Measurements from ENCODE around the gene CRLF3. TPM values are rescaled to one million over a fixed set of nuclear protein-coding genes. Genes with fewer than 3 reads are reported as not detected.
A peak's percentile ranks its signal among the peaks of the same experiment; 100 is the strongest.
"Not testable (repeated sequence)": the region's sequence is repeated elsewhere in the genome, so short reads cannot be mapped to it uniquely, and the experiment has no call there.

CRLF3 gene
- total RNA-seq, 2 experiments from 2014 or later, result 70.1 to 76.2 TPM

DNA sequence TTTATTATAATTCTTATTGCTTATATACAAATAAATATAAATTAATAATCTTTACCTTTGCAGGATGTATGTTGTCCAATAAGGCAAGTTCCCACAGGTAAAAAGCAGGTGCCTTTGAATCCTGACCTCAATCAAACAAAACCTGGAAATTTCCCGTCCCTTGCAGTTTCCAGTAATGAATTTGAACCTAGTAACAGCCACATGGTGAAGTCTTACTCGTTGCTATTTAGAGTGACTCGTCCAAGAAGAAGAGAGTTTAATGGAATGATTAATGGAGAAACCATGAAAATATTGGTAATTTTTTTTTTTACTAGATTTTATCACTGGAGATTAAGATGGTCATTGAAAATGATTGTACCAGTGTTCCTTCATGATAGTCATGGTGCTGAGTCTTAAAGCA, 55.7 kb downstream of the CRLF3 start:
- H3K4me1 Mint-ChIP-seq, POLR2A ChIA-PET, DNase-seq, H3K9me3 Mint-ChIP-seq, H3K27me3 Mint-ChIP-seq, CTCF ChIA-PET, H3K4me3 Mint-ChIP-seq, H3K27ac Mint-ChIP-seq: not testable (repeated sequence)
- H3K36me3 Mint-ChIP-seq (ENCODE audit: low read depth), result peaks cover 37% of the 10 kb centered on the region

DNA sequence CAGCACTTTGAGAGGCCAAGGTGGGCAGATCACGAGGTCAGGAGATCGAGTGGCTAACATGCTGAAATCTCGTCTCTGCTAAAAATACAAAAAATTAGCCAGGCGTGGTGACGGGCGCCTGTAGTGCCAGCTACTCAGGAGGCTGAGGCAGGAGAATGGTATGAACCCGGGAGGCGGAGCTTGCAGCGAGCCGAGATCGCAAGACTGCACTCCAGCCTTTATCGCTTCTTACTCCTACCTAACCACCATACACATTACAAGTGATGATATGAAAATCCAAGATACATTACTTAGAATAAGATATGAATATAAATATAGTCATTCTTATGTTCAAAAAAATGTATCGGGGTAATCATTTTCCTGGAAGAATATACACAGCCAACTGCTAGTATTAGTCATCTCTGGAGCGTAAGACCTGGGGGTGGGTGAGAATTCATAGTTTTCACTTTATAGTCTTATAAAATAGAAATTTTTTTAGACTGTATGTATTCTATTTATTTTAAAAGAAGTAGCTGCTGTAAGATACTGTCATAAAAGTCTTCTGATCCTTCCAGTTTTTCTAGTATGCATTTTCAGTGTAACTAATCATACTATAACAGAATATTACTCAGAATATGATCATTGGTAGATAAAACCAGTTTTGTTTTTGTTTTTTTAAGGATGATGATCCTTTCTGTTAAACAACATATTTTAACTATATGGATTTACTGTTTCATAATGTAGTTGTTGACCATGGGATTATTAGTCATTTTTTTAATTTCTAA, 56.7 kb downstream of the CRLF3 start:
- H3K4me1 Mint-ChIP-seq, H3K27me3 Mint-ChIP-seq, H3K4me3 Mint-ChIP-seq, H3K9me3 Mint-ChIP-seq, CTCF ChIA-PET, DNase-seq: not testable (repeated sequence)
- peak overlapping the region; percentile 3 for H3K27ac Mint-ChIP-seq
- POLR2A ChIA-PET, result interaction anchor here (0.6 kb wide), 1 partner anchor 13 kb away, joined by 6 read pairs; no protein-coding TSS in a partner anchor
- H3K36me3 Mint-ChIP-seq (ENCODE audit: low read depth), result peaks cover 33% of the 10 kb centered on the region

GRCh38 chr17:30761060-30761459, 63.4 kb downstream of the CRLF3 start:
- Mint-ChIP-seq H3K27me3 (no peaks in the 10 kb centered on the region), H3K36me3 (ENCODE audit: low read depth) (peaks cover 31% of the 10 kb centered on the region), H3K27ac (no peak overlapping the region), H3K9me3 (no peaks in the 10 kb centered on the region), H3K4me3 (no peak overlapping the region), H3K4me1 (peaks cover 2% of the 10 kb centered on the region)
- POLR2A ChIA-PET, result interaction anchor here (1.2 to 1.5 kb wide), 2 partner anchors 10 to 25 kb away, joined by 3 read pairs; no protein-coding TSS in a partner anchor
- DNase-seq, result no peak
- CTCF ChIA-PET, result no interaction called here

DNA sequence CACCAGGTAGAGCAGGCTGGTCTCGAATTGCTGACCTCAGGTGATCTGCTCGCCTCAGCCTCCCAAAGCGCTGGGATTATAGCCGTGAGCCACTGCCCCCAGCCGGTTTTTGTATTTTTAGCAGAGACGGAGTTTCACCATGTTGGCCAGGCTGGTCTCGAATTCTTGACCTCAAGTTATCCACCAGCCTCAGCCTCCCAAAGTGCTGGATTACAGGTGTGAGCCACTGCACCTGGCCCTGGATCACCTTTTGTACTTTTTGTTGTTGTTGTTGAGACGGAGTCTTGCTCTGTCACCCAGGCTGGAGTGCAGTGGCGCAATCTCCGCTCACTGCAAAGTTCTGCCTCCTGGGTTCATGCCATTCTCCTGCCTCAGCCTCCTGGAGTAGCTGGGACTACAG, 71.2 kb downstream of the CRLF3 start:
- CTCF ChIA-PET, H3K4me3 Mint-ChIP-seq, H3K27ac Mint-ChIP-seq, H3K4me1 Mint-ChIP-seq, H3K9me3 Mint-ChIP-seq, DNase-seq, POLR2A ChIA-PET, H3K27me3 Mint-ChIP-seq: not testable (repeated sequence)
- peaks cover 29% of the 10 kb centered on the region for H3K36me3 Mint-ChIP-seq (ENCODE audit: low read depth)

DNA sequence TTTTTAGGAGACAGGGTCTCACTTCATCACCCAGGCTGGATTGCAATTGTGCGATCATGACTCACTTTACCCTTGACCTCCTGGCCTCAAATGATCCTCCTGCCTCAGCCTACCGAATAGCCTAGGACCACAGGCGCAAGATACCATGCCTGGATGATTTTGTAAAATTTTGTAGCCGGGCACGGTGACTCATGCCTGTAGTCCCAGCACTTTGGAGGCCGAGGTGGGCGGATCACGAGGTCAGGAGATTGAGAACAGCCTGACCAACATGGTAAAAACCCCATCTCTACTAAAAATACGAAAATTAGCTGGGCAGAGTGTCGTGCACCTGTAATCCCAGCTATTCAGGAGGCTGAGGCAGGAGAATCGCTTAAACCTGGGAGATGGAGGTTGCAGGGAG, 73.5 kb downstream of the CRLF3 start:
- CTCF ChIA-PET, H3K4me1 Mint-ChIP-seq, H3K9me3 Mint-ChIP-seq, H3K27ac Mint-ChIP-seq, DNase-seq, H3K4me3 Mint-ChIP-seq, H3K27me3 Mint-ChIP-seq: not testable (repeated sequence)
- peaks cover 38% of the 10 kb centered on the region for H3K36me3 Mint-ChIP-seq (ENCODE audit: low read depth)
- POLR2A ChIA-PET, result interaction anchor here (1.3 kb wide), 1 partner anchor 9 kb away, joined by 3 read pairs; no protein-coding TSS in a partner anchor

DNA sequence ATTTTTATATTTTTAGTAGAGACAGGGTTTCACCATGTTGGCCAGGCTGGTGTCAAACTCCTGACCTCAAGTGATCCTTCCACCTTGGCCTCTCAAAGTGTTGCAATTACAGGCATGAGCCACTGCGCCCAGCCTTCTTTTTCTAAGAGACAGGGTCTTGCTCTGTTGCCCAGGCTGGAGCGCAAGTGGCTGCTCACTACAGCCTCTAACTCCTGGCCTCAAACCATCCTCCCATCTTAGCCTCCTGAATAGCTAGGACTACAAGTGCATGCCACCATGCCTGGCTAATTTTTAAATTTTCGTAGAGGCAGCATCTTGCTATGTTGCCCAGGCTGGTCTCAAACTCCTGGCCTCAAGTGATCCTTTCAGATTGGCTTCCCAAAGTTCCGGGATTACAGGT, 76.9 kb downstream of the CRLF3 start:
- H3K9me3 Mint-ChIP-seq, CTCF ChIA-PET, POLR2A ChIA-PET, H3K27me3 Mint-ChIP-seq, DNase-seq, H3K27ac Mint-ChIP-seq, H3K4me3 Mint-ChIP-seq, H3K4me1 Mint-ChIP-seq: not testable (repeated sequence)
- peaks cover 40% of the 10 kb centered on the region for H3K36me3 Mint-ChIP-seq (ENCODE audit: low read depth)

DNA sequence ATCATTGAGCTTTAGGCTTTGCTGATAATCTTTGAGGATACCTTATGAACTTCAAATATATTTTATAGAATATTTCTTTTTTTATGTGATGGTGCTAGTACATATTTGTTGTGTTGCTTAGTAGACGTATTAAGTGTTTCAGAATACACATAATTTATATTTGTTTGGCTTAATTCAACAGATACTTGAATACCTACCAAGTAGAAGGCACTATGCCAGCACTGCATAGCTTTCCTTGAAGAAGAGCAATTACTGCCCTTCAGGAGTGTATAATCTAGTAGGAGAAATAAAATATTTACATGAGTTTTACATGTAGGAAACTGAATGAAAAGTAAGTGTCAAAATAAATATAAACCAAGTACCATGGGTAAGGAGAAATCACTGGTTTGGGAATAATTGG, 81.8 kb downstream of the CRLF3 start:
- Mint-ChIP-seq H3K36me3 (ENCODE audit: low read depth) (peaks cover 52% of the 10 kb centered on the region), H3K4me1 (peaks cover 17% of the 10 kb centered on the region)
- ChIA-PET CTCF (interaction anchor here (1.5 kb wide), 1 partner anchor 82 kb away, joined by 3 read pairs; the partner anchor contains the start of gene CRLF3), POLR2A (interaction anchor here (1.1 kb wide), 1 partner anchor 18 kb away, joined by 3 read pairs; no protein-coding TSS in a partner anchor)
- H3K27ac Mint-ChIP-seq, H3K27me3 Mint-ChIP-seq, H3K4me3 Mint-ChIP-seq, H3K9me3 Mint-ChIP-seq, DNase-seq: not testable (repeated sequence)

GRCh38 chr17:30736371-30736770, 88.1 kb downstream of the CRLF3 start:
- H3K9me3 Mint-ChIP-seq, H3K27ac Mint-ChIP-seq, CTCF ChIA-PET, POLR2A ChIA-PET, H3K4me3 Mint-ChIP-seq, H3K27me3 Mint-ChIP-seq: not testable (repeated sequence)
- peaks cover 36% of the 10 kb centered on the region for H3K4me1 Mint-ChIP-seq
- DNase-seq, result peak; percentile 5
- H3K36me3 Mint-ChIP-seq (ENCODE audit: low read depth), result peaks cover 53% of the 10 kb centered on the region

- H3K9me3 Mint-ChIP-seq, CTCF ChIA-PET, DNase-seq, H3K4me3 Mint-ChIP-seq, H3K27ac Mint-ChIP-seq, H3K27me3 Mint-ChIP-seq, POLR2A ChIA-PET: not testable (repeated sequence)
- Mint-ChIP-seq H3K36me3 (ENCODE audit: low read depth) (peaks cover 46% of the 10 kb centered on the region), H3K4me1 (peaks cover 34% of the 10 kb centered on the region)
These were observed 88.8 kb downstream of the CRLF3 start for GRCh38 chr17:30735644-30736043.

- CTCF ChIA-PET, H3K4me3 Mint-ChIP-seq, H3K27me3 Mint-ChIP-seq, H3K9me3 Mint-ChIP-seq: not testable (repeated sequence)
- Mint-ChIP-seq H3K36me3 (ENCODE audit: low read depth) (peaks cover 43% of the 10 kb centered on the region), H3K27ac (peak overlapping the region; percentile 10), H3K4me1 (peaks cover 36% of the 10 kb centered on the region)
- DNase-seq, result peak; percentile 9
- POLR2A ChIA-PET, result interaction anchor here (1.7 kb wide), 1 partner anchor 20 kb away, joined by 3 read pairs; no protein-coding TSS in a partner anchor
These were observed 89.3 kb downstream of the CRLF3 start for GRCh38 chr17:30735206-30735605.

DNA sequence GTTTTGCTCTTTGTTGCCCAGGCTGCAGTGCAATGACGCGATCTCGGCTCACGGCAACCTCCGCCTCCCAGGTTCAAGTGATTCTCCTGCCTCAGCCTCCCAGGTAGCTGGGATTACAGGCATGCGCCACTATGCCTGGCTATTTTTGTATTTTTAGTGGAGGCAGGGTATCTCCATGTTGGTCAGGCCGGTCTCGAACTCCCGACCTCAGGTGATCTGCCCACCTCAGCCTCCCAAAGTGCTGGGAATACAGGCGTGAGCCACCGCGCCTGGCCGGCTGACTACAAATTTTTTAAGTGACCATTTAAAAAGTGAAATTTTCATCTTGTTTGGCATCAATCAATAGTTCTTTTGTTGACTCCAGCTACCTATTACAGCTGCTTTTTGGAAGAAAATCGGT, 90.3 kb downstream of the CRLF3 start:
- POLR2A ChIA-PET, result interaction anchor here (1.7 kb wide), 1 partner anchor 21 kb away, joined by 3 read pairs; no protein-coding TSS in a partner anchor
- peak; percentile 7 for DNase-seq
- Mint-ChIP-seq H3K36me3 (ENCODE audit: low read depth) (peaks cover 39% of the 10 kb centered on the region), H3K4me3 (peak overlapping the region; percentile 47), H3K4me1 (peaks cover 40% of the 10 kb centered on the region)
- H3K9me3 Mint-ChIP-seq, H3K27ac Mint-ChIP-seq, H3K27me3 Mint-ChIP-seq, CTCF ChIA-PET: not testable (repeated sequence)

Other genes with a start within 250 kb of the CRLF3 start
- 10 to 100 TPM; 24.0 to 26.7 TPM for gene ATAD5, start 7.3 kb upstream of the CRLF3 start, total RNA-seq
- gene TEFM, start 81.5 kb upstream of the CRLF3 start, total RNA-seq, result 10 to 100 TPM; 14.3 to 14.9 TPM
- gene ADAP2, start 97.3 kb upstream of the CRLF3 start, total RNA-seq, result under 1 TPM; 0.43 to 0.65 TPM
- gene RNF135, start 146.3 kb upstream of the CRLF3 start, total RNA-seq, result 1 to 10 TPM; 9.0 to 9.2 TPM

Data from activated CD4-positive, alpha-beta memory T cell treated with anti-CD3 and anti-CD28 coated beads, Interleukin-2, amount 10 ng/mL, durations not matched to agents 7 days and 5 days (primary cell).